ENCODE measurements around the gene CDC42BPB. TPM values are rescaled to one million over a fixed set of nuclear protein-coding genes. Genes with fewer than 3 reads are reported as not detected.

The CDC42BPB gene
- total RNA-seq, 2 donors from 2014 or later: 68.0 to 83.4 TPM

DNA sequence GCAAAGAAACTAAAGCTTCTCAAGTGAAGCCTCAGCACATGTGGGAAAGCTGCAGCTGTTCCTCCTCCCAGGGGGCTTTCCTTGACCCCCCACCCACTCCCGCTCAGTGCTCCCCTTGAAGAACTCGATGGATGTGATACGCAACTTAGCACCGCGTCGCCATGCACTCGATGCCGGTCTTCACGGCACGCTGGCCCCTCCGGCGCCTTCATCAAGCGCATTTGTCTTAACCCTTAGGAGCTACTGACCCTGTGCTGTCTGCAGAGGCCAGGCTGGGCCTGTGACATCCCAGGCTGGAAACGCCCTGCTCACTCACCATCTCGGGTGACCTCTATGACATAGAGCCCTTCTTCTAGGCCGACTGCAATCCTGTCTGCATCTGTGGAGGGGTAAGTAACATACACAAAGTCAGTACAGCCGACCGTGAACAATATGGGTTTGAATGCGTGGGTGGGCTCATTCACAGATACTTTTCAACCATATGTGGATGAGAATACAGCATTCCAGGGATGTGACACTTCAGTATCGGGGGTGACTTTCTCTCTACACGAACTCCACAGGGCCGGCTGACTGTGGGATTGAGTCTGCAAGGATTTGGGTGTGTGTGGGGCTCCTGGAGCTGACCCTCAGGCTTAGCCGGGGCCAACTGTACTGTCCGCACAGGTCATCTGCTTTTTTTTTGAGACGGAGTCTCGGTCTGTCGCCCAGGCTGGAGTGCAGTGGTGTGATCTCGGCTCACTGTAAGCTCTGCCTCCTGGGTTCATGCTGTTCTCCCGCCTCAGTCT is 111.8 kb downstream of the CDC42BPB start:
- H3K4me1 ChIP-seq: peaks cover 0 to 31% of the 10 kb centered on the region in 2 donors
- H3K27me3 ChIP-seq: no peaks in the 10 kb centered on the region
- no peak for DNase-seq (ENCODE audit: low spot score)
- no peak overlapping the region for H3K27ac ChIP-seq
- TF ChIP-seq, protein P1, sequence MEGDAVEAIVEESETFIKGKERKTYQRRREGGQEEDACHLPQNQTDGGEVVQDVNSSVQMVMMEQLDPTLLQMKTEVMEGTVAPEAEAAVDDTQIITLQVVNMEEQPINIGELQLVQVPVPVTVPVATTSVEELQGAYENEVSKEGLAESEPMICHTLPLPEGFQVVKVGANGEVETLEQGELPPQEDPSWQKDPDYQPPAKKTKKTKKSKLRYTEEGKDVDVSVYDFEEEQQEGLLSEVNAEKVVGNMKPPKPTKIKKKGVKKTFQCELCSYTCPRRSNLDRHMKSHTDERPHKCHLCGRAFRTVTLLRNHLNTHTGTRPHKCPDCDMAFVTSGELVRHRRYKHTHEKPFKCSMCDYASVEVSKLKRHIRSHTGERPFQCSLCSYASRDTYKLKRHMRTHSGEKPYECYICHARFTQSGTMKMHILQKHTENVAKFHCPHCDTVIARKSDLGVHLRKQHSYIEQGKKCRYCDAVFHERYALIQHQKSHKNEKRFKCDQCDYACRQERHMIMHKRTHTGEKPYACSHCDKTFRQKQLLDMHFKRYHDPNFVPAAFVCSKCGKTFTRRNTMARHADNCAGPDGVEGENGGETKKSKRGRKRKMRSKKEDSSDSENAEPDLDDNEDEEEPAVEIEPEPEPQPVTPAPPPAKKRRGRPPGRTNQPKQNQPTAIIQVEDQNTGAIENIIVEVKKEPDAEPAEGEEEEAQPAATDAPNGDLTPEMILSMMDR (IDR thresholded peaks at IDR 0.05): no peak
- H3K9me3 ChIP-seq: no peaks in the 10 kb centered on the region
- H3K4me3 ChIP-seq: no peak overlapping the region
- peaks cover 91% of the 10 kb centered on the region for H3K36me3 ChIP-seq

DNA sequence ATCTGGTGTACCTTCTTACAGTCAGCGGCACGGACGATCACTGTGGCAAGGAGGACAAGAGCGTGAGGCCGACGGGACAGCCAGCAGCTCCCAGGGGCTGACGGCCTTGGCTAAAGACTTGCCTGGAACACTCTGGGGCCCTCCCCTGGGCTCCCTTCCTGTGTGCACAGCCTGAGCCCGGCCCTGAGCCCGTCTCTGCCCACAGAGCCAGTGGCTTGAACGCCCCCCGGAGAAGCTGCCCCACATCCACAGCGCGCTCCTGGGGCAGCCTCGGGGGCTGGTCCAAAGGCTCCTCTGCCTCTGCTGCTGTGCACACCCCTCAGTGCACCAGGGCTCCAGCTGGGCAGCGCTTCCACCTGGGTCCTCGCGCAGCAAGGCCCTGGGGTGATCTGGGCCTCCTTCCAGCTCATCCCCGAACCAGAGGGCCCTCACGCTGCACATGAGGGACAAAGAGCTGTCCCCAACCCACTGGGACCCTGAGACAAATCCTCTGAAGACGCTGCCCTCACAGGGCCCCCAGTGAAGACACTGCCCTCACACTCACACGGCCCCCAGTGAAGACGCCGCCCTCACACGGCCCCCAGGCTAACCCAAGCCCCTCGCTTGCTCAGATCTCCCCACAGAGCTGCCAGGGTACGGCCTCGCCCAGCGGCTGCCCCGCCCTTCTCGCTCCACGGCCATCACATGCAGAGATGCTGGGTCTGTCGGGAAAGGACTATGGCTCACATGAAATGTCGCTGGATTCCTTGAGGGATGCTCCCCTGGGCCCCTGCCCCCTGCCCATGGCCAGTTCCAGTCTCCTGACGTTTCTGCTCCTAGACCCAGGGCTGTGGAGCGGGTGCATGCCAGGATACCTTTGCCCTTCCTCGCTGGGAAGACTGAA is 112.7 kb downstream of the CDC42BPB start:
- Histone ChIP-seq H3K4me3 (no peak overlapping the region), H3K4me1 (peaks cover 0 to 23% of the 10 kb centered on the region in 2 donors), H3K36me3 (peaks cover 90% of the 10 kb centered on the region), H3K27me3 (no peaks in the 10 kb centered on the region), H3K27ac (no peak overlapping the region), H3K9me3 (no peaks in the 10 kb centered on the region)
- TF ChIP-seq, protein P1 (IDR thresholded peaks at IDR 0.05): no peak
- no peak for DNase-seq (ENCODE audit: low spot score)

DNA sequence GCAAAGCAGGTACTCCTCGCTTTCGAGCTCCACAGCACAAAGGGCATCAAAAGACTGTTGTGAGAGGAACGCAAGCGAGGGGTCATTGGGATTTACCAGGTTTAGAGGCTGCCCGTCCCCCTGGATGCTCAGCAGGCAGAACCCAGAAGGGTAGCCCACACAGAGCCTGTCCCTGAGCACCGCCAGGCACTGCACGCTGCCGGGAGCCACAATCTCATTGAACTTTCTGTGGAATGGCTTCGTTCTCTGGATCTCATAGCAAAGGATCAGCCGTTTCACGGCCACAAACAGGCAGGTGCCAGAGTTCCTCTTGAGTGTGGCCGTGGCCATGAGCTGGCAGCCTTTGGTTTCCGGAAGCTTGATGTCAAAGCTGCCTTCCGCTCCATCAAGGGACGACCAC is 113.4 kb downstream of the CDC42BPB start:
- Histone ChIP-seq H3K36me3 (peaks cover 89% of the 10 kb centered on the region), H3K4me3 (no peak overlapping the region), H3K9me3 (no peaks in the 10 kb centered on the region), H3K27ac (no peak overlapping the region), H3K27me3 (no peaks in the 10 kb centered on the region), H3K4me1 (peaks cover 0 to 16% of the 10 kb centered on the region in 2 donors)
- TF ChIP-seq, protein P1 (IDR thresholded peaks at IDR 0.05): no peak
- no peak for DNase-seq (ENCODE audit: low spot score)

DNA sequence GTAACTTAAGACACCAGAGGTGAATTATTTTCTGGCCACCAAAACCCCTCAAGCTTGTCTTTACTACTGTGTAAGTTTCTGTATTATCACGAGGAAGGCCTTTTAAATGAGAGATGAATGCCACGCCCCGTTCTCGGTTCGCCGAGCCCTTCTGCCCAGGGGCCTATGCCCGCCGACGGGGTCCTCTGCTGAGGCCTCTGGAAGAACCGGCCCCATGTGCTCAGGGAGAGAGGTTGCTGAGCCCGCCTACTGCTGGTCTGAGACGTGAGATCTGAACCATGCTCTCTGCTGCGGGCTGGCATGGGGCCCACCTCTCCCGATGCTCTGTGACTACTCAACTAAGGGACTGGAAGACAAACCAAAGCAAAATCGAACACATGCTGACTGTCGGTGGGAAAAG is 113.9 kb downstream of the CDC42BPB start:
- TF ChIP-seq, protein P1 (IDR thresholded peaks at IDR 0.05): no peak

DNA sequence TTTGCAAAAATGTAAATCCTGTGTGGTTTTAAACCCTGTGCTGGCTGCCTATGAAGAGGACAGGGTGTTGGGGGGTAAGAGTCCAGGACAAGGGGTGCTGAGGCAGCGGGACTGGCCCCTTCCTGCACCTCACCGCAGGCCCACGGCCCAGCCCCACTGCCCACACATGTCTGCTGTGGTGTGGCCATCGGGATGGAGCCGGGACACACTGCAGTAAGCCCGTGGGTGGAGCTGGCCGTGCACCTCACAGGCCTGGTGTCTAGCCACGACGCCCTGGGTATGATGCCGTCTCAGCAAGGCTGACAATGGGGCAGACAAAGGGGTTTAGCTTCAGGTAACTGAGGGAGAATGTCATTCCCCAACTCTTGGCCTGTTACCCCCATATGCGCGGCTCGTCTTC is 115.3 kb downstream of the CDC42BPB start:
- no peaks in the 10 kb centered on the region for H3K27me3 ChIP-seq
- TF ChIP-seq, protein P1 (IDR thresholded peaks at IDR 0.05): no peak
- no peak for DNase-seq (ENCODE audit: low spot score)

More for the DNA sequence above, 113.9 kb downstream of the CDC42BPB start:
- Histone ChIP-seq H3K27ac (no peak overlapping the region), H3K9me3 (no peaks in the 10 kb centered on the region), H3K27me3 (no peaks in the 10 kb centered on the region), H3K36me3 (peaks cover 85% of the 10 kb centered on the region), H3K4me3 (no peak overlapping the region), H3K4me1 (peaks cover 0 to 13% of the 10 kb centered on the region in 2 donors)
- no peak for DNase-seq (ENCODE audit: low spot score)

More for the DNA sequence above, 115.3 kb downstream of the CDC42BPB start:
- Histone ChIP-seq H3K4me1 (peaks cover 0 to 13% of the 10 kb centered on the region in 2 donors), H3K9me3 (no peaks in the 10 kb centered on the region), H3K36me3 (peaks cover 90% of the 10 kb centered on the region), H3K27ac (no peak overlapping the region), H3K4me3 (no peak overlapping the region)
